T1000 (cell line): ENCODE results near the gene TULP3.
A peak's percentile ranks its signal among the peaks of the same experiment; 100 is the strongest.

Source experiments
- DNase-seq: peaks from one replicate; lab custom pipeline; 2025; ENCODE audit warnings: mixed read lengths; lab: John Stamatoyannopoulos, UW

Gene TULP3

GRCh38 chr12:2970744-2971143 lies 80.1 kb downstream of the TULP3 start:
- DNase-seq = peak; percentile 13

GRCh38 chr12:2973566-2973965 lies 82.9 kb downstream of the TULP3 start:
- no peak for DNase-seq

GRCh38 chr12:2974560-2974971 lies 83.9 kb downstream of the TULP3 start:
- DNase-seq = no peak

- no peak for DNase-seq
These were observed 85.9 kb downstream of the TULP3 start for GRCh38 chr12:2976581-2976996.

GRCh38 chr12:2977776-2978175 lies 87.1 kb downstream of the TULP3 start:
- no peak for DNase-seq

- no peak for DNase-seq
These were observed 89.1 kb downstream of the TULP3 start for GRCh38 chr12:2979806-2980205.

GRCh38 chr12:2980630-2981029 lies 89.9 kb downstream of the TULP3 start:
- DNase-seq = no peak

- no peak for DNase-seq
These were observed 91.7 kb downstream of the TULP3 start for GRCh38 chr12:2982361-2982760.

GRCh38 chr12:2984249-2984648 lies 93.6 kb downstream of the TULP3 start:
- no peak for DNase-seq

GRCh38 chr12:2984698-2985097 lies 94.0 kb downstream of the TULP3 start:
- no peak for DNase-seq

- no peak for DNase-seq
These were observed 96.2 kb downstream of the TULP3 start for GRCh38 chr12:2986876-2987275.

GRCh38 chr12:2988494-2988893 lies 97.8 kb downstream of the TULP3 start:
- DNase-seq = no peak
